ENCODE results near the gene OTUB1. TPM values are rescaled to one million over a fixed set of nuclear protein-coding genes. Genes with fewer than 3 reads are reported as not detected.

Gene OTUB1
- total and polyA plus RNA-seq, 9 of the 15 experiments (the other 6 are each of a cell fraction or from before 2014, with no cell fraction given) = 29.5 to 134 (median 66.1) TPM

- ATAC-seq = no peak
- BruUV-seq (replicated peaks) = no TSS peak
- peaks cover 2% of the 10 kb centered on the region; the same call in 1 of the 2 replicates for H4K20me1 ChIP-seq (replicated peaks; ENCODE audit: control insufficient read depth, insufficient read depth, low read length)
- H3K79me2 ChIP-seq (ENCODE audit: control insufficient read depth, insufficient read depth, low read length) = 0 out of 3 replicates have a peak, but pooled peaks cover 2% of the 10 kb centered on the region
- DNase-seq (ENCODE audit: extremely low read depth in 1 of 4, low spot score in 3 of 4) = no peak
- H3K9me3 ChIP-seq (replicated peaks; ENCODE audit: control insufficient read depth, insufficient read depth, low read depth, low read length) = no peaks in the 10 kb centered on the region
- no peak overlapping the region for H2AFZ ChIP-seq (ENCODE audit: low read depth, low read length)
- ChIA-PET POLR2A (interaction anchor here (0.7 to 1.5 kb wide), 2 partner anchors 13 to 214 kb away, joined by 3 to 4 read pairs; no protein-coding TSS in a partner anchor), CTCF (ENCODE audit: low intra/inter-chr PET ratio) (no interaction called here)
- no peaks in the 10 kb centered on the region for H3K9me1 ChIP-seq (ENCODE audit: control insufficient read depth, insufficient read depth, low read length)
- 88% methylated on average over 6 of the region's 6 CpGs for WGBS (ENCODE audit: insufficient coverage, low coverage, missing lambda C conversion rate)
- in situ Hi-C loops (cut with MboI) (no loop called here), intact Hi-C loops (cut with micrococcal nuclease) (no loop called here)
- no peak overlapping the region for H3K27ac ChIP-seq (ENCODE audit: extremely low read depth, low read depth, low read length)
- H3K9ac ChIP-seq (ENCODE audit: insufficient read depth in 1 of 2, low read depth in 2 of 2, low read length in 2 of 2) = no peak overlapping the region
- H3K4me2 ChIP-seq (ENCODE audit: insufficient read depth, low read length) = no peak overlapping the region
- H3K36me3 ChIP-seq (ENCODE audit: control insufficient read depth, insufficient read depth, low read length) = peaks cover 80% of the 10 kb centered on the region; the same call in 2 of the 3 replicates
- H3K27me3 ChIP-seq (ENCODE audit: control insufficient read depth in 2 of 2, insufficient read depth in 2 of 2, low read length in 2 of 2) = no peaks in the 10 kb centered on the region
- peaks cover 0 to 21% of the 10 kb centered on the region in 2 experiments; a peak in 2 of 5 replicates for H3K4me1 ChIP-seq (replicated peaks in 1 of 2; ENCODE audit: control insufficient read depth in 2 of 2, insufficient read depth in 2 of 2, low read length in 2 of 2)
- no peak overlapping the region for H3K4me3 ChIP-seq
- no peak for FAIRE-seq
- no peak for TF ChIP-seq ATF4 (CRISPR knock-in tag; IDR thresholded peaks at IDR 0.05)
- no peak for TF ChIP-seq BMI1 (IDR thresholded peaks at IDR 0.05; ENCODE audit: low read length)
- no peak for TF ChIP-seq XRCC3 (IDR thresholded peaks at IDR 0.05)
- no peak for TF ChIP-seq ZBTB34 (CRISPR knock-in tag; IDR thresholded peaks at IDR 0.05)
- no peak for TF ChIP-seq DDX20 (tag; IDR thresholded peaks at IDR 0.05; ENCODE audit: low read depth)
- TF ChIP-seq ZBTB40 (IDR thresholded peaks at IDR 0.05) = no peak
- no peak for TF ChIP-seq ZBTB40 (CRISPR knock-in tag; IDR thresholded peaks at IDR 0.05)
- no peak for TF ChIP-seq MAFG (tag; conservative IDR thresholded peaks at IDR 0.05)
- no peak for TF ChIP-seq ZBTB8A (IDR thresholded peaks at IDR 0.05; ENCODE audit: partially characterized antibody)
- no peak for TF ChIP-seq TFAP4 (CRISPR knock-in tag; IDR thresholded peaks at IDR 0.05; ENCODE audit: borderline replicate concordance)
Observed at GRCh38 chr11:63993993-63994392, 7.8 kb downstream of the OTUB1 start.

Data from K562 (cell line).